22Rv1 (cell line): ENCODE measurements around the gene NSUN7.

Experiments used
- CTCF ChIP-seq: fragments of 450-650 bp; IDR thresholded peaks from 2 replicates; pipeline ENCODE4 v1.5.1; 2017; ENCODE audit warnings: mild to moderate bottlenecking
- ZFX ChIP-seq: fragments of 450-650 bp; IDR thresholded peaks from 2 replicates; pipeline ENCODE4 v1.6.1; 2017; ENCODE audit warnings: antibody characterized with exemption, borderline replicate concordance

- TF ChIP-seq CTCF: no peak
- TF ChIP-seq ZFX: no peak
Measured at GRCh38 chr4:40837094-40837870, 87.5 kb downstream of the NSUN7 start.
